ENCODE results near the gene TRIM47. TPM values are rescaled to one million over a fixed set of nuclear protein-coding genes. Genes with fewer than 3 reads are reported as not detected.

TRIM47 gene
- total RNA-seq, 2 donors from 2014 or later: 21.3 to 62.9 TPM

GRCh38 chr17:75856062-75856756, 22.2 kb downstream of the TRIM47 start:
- H3K27me3 ChIP-seq (replicated peaks; ENCODE audit: insufficient read depth): no peaks in the 10 kb centered on the region
- H3K27ac ChIP-seq: peak overlapping the region; percentile 98
- 2% methylated on average over 24 of the region's 24 CpGs for WGBS
- intact Hi-C loops (cut with DNase I): loop anchor here (2.0 kb wide), 1 partner anchor 41 kb away; the partner anchor contains the start of gene TRIM65
- peak overlapping the region; percentile 72 to 89 for H3K4me3 ChIP-seq
- peaks cover 0 to under 1% of the 10 kb centered on the region in 2 donors for H3K36me3 ChIP-seq
- peaks cover 8% of the 10 kb centered on the region for H3K4me1 ChIP-seq (replicated peaks)
- TF ChIP-seq POLR2A (IDR thresholded peaks at IDR 0.05) (no peak), CTCF (IDR thresholded peaks at IDR 0.05) (no peak), POLR2AphosphoS5 (IDR thresholded peaks at IDR 0.05) (no peak)
- no peaks in the 10 kb centered on the region for H3K9me3 ChIP-seq
- no peak for DNase-seq (ENCODE audit: low spot score)

- peak; percentile 99 for TF ChIP-seq POLR2A (IDR thresholded peaks at IDR 0.05)
- TF ChIP-seq CTCF (IDR thresholded peaks at IDR 0.05): peak; percentile 31 to 92 (median 50)
- TF ChIP-seq POLR2AphosphoS5 (IDR thresholded peaks at IDR 0.05): peak; percentile 100
- Histone ChIP-seq H3K36me3 (peaks cover 6 to 8% of the 10 kb centered on the region in 2 donors), H3K4me3 (peak within 1 kb of the TSS; percentile 72 to 89), H3K9me3 (no peaks in the 10 kb centered on the region), H3K4me1 (replicated peaks) (peaks cover 8% of the 10 kb centered on the region), H3K27me3 (replicated peaks; ENCODE audit: insufficient read depth) (no peaks in the 10 kb centered on the region), H3K27ac (peak within 1 kb of the TSS; percentile 98)
- peak; percentile 100 for DNase-seq (ENCODE audit: low spot score)
- WGBS: under 1% methylated on average over 58 of the region's 58 CpGs
- intact Hi-C loops (cut with DNase I): loop anchor here (2.0 kb wide), 3 partner anchors 17 to 71 kb away; partner anchors contain the start of genes TRIM65 and UNK
Observed at GRCh38 chr17:75855310-75856061, 22.9 kb downstream of the TRIM47 start, which contains the start of gene WBP2. Gene WBP2, minus strand, starts transcription at chr17:75855335. Its CDS starts 38 bp downstream, at chr17:75855297.

GRCh38 chr17:75854881-75855309, 23.5 kb downstream of the TRIM47 start:
- intact Hi-C loops (cut with DNase I): loop anchor here (2.0 kb wide), 2 partner anchors 18 to 70 kb away; partner anchors contain the start of gene UNK
- Histone ChIP-seq H3K9me3 (no peaks in the 10 kb centered on the region), H3K27me3 (replicated peaks; ENCODE audit: insufficient read depth) (no peaks in the 10 kb centered on the region), H3K36me3 (peaks cover 10 to 11% of the 10 kb centered on the region in 2 donors), H3K4me1 (replicated peaks) (peaks cover 8% of the 10 kb centered on the region), H3K4me3 (peak overlapping the region; percentile 72 to 89), H3K27ac (peak overlapping the region; percentile 98)
- peak; percentile 34 for TF ChIP-seq POLR2A (IDR thresholded peaks at IDR 0.05)
- TF ChIP-seq POLR2AphosphoS5 (IDR thresholded peaks at IDR 0.05): no peak
- TF ChIP-seq CTCF (IDR thresholded peaks at IDR 0.05): no peak
- WGBS: 0% methylated on average over 16 of the region's 19 CpGs
- DNase-seq (ENCODE audit: low spot score): no peak

- peak overlapping the region; percentile 98 for H3K27ac ChIP-seq
- 29% methylated on average over 7 of the region's 7 CpGs for WGBS
- TF ChIP-seq CTCF (IDR thresholded peaks at IDR 0.05): no peak
- TF ChIP-seq POLR2AphosphoS5 (IDR thresholded peaks at IDR 0.05): peak; percentile 53
- H3K4me1 ChIP-seq (replicated peaks): peaks cover 8% of the 10 kb centered on the region
- no peaks in the 10 kb centered on the region for H3K9me3 ChIP-seq
- intact Hi-C loops (cut with DNase I): loop anchor here (2.0 kb wide), 2 partner anchors 19 to 69 kb away; partner anchors contain the start of gene UNK
- no peaks in the 10 kb centered on the region for H3K27me3 ChIP-seq (replicated peaks; ENCODE audit: insufficient read depth)
- peaks cover 14 to 16% of the 10 kb centered on the region in 2 donors for H3K36me3 ChIP-seq
- peak overlapping the region; percentile 72 to 89 for H3K4me3 ChIP-seq
- DNase-seq (ENCODE audit: low spot score): no peak
Observed at GRCh38 chr17:75854101-75854748, 24.2 kb downstream of the TRIM47 start.

Data from prostate gland (tissue), 2 donors.